Measurements from ENCODE around the gene EXOC6B.
A peak's percentile ranks its signal among the peaks of the same experiment; 100 is the strongest.

The EXOC6B gene

DNA sequence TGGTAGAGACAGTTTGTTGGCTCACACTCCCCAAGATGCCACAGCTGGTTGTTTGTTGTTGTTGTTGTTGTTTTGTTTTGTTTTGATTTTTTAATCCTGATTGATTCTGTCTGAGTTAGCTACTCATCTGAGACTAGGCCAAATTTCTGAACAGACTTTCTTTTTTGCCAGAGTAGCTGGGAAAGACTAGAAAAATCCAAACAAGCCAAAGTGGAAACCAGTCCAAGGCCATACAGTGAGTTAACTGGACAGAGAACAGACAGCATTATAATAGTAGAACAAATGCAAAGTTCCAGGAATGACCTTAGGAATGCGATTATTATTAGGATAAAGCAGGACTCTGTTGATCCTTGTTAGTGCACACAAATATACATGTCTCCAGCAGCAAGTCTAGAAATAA lies 634.4 kb downstream of the EXOC6B start:
- Histone ChIP-seq H3K9me3 (ENCODE audit: control insufficient read depth, insufficient read depth, low read length) (no peaks in the 10 kb centered on the region), H3K27me3 (ENCODE audit: control insufficient read depth, insufficient read depth, low read length) (no peaks in the 10 kb centered on the region), H3K9ac (ENCODE audit: low read depth, low read length) (no peak overlapping the region), H3K4me3 (ENCODE audit: low read depth, low read length) (no peak overlapping the region), H3K27ac (ENCODE audit: low read depth, low read length) (no peak overlapping the region), H3K36me3 (ENCODE audit: control insufficient read depth, insufficient read depth, low read length) (no peaks in the 10 kb centered on the region), H3K4me1 (ENCODE audit: control insufficient read depth, insufficient read depth, low read length) (no peaks in the 10 kb centered on the region)

- Histone ChIP-seq H3K9me3 (ENCODE audit: control insufficient read depth, insufficient read depth, low read length) (no peaks in the 10 kb centered on the region), H3K27ac (ENCODE audit: low read depth, low read length) (no peak overlapping the region), H3K9ac (ENCODE audit: low read depth, low read length) (no peak overlapping the region), H3K4me3 (ENCODE audit: low read depth, low read length) (no peak overlapping the region), H3K27me3 (ENCODE audit: control insufficient read depth, insufficient read depth, low read length) (no peaks in the 10 kb centered on the region), H3K4me1 (ENCODE audit: control insufficient read depth, insufficient read depth, low read length) (no peaks in the 10 kb centered on the region), H3K36me3 (ENCODE audit: control insufficient read depth, insufficient read depth, low read length) (no peaks in the 10 kb centered on the region)
These were observed 640.6 kb downstream of the EXOC6B start for GRCh38 chr2:72185206-72185605.

- Histone ChIP-seq H3K9ac (ENCODE audit: low read depth, low read length) (no peak overlapping the region), H3K9me3 (ENCODE audit: control insufficient read depth, insufficient read depth, low read length) (no peaks in the 10 kb centered on the region), H3K4me3 (ENCODE audit: low read depth, low read length) (no peak overlapping the region), H3K27ac (ENCODE audit: low read depth, low read length) (no peak overlapping the region), H3K27me3 (ENCODE audit: control insufficient read depth, insufficient read depth, low read length) (no peaks in the 10 kb centered on the region), H3K4me1 (ENCODE audit: control insufficient read depth, insufficient read depth, low read length) (no peaks in the 10 kb centered on the region), H3K36me3 (ENCODE audit: control insufficient read depth, insufficient read depth, low read length) (0 out of 2 replicates have a peak, but pooled peaks cover 4% of the 10 kb centered on the region)
These were observed 642.4 kb downstream of the EXOC6B start for GRCh38 chr2:72183466-72183865.

- no peak overlapping the region for H3K27ac ChIP-seq (ENCODE audit: low read depth, low read length)
These were observed 642.8 kb downstream of the EXOC6B start for GRCh38 chr2:72183016-72183415.

GRCh38 chr2:72182547-72182946 lies 643.3 kb downstream of the EXOC6B start:
- H3K27me3 ChIP-seq (ENCODE audit: control insufficient read depth, insufficient read depth, low read length) = no peaks in the 10 kb centered on the region
- H3K9me3 ChIP-seq (ENCODE audit: control insufficient read depth, insufficient read depth, low read length) = no peaks in the 10 kb centered on the region
- no peak overlapping the region for H3K4me3 ChIP-seq (ENCODE audit: low read depth, low read length)
- no peaks in the 10 kb centered on the region for H3K4me1 ChIP-seq (ENCODE audit: control insufficient read depth, insufficient read depth, low read length)
- 0 out of 2 replicates have a peak, but pooled peaks cover 11% of the 10 kb centered on the region for H3K36me3 ChIP-seq (ENCODE audit: control insufficient read depth, insufficient read depth, low read length)
- H3K9ac ChIP-seq (ENCODE audit: low read depth, low read length) = no peak overlapping the region
- no peak overlapping the region for H3K27ac ChIP-seq (ENCODE audit: low read depth, low read length)

More at GRCh38 chr2:72183016-72183415, 642.8 kb downstream of the EXOC6B start:
- no peak overlapping the region for H3K9ac ChIP-seq (ENCODE audit: low read depth, low read length)
- 0 out of 2 replicates have a peak, but pooled peaks cover 8% of the 10 kb centered on the region for H3K36me3 ChIP-seq (ENCODE audit: control insufficient read depth, insufficient read depth, low read length)
- no peaks in the 10 kb centered on the region for H3K4me1 ChIP-seq (ENCODE audit: control insufficient read depth, insufficient read depth, low read length)
- H3K4me3 ChIP-seq (ENCODE audit: low read depth, low read length) = no peak overlapping the region
- H3K9me3 ChIP-seq (ENCODE audit: control insufficient read depth, insufficient read depth, low read length) = no peaks in the 10 kb centered on the region
- no peaks in the 10 kb centered on the region for H3K27me3 ChIP-seq (ENCODE audit: control insufficient read depth, insufficient read depth, low read length)

DNA sequence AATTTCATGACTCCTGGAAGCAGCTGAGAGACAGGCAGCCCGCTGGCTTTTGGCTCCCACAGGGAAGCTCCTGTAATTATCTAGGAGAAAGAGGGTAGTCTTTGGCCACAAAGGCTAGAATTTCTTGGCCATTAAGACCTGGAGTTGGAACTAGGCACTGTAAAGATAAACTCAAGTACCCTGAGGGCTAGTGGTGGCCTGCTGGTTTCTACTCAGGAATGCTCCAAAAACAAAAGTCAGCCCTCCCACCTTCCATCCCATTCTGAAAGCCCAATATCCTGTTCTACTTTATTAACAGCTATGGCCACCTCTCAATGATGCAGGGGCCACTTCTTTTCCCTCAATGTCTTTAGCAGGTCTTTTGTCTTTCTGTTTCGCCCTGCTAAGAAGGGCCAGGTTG lies 644.2 kb downstream of the EXOC6B start:
- no peaks in the 10 kb centered on the region for H3K9me3 ChIP-seq (ENCODE audit: control insufficient read depth, insufficient read depth, low read length)
- 0 out of 2 replicates have a peak, but pooled peaks cover 15% of the 10 kb centered on the region for H3K36me3 ChIP-seq (ENCODE audit: control insufficient read depth, insufficient read depth, low read length)
- H3K27me3 ChIP-seq (ENCODE audit: control insufficient read depth, insufficient read depth, low read length) = no peaks in the 10 kb centered on the region
- H3K4me3 ChIP-seq (ENCODE audit: low read depth, low read length) = no peak overlapping the region
- H3K9ac ChIP-seq (ENCODE audit: low read depth, low read length) = no peak overlapping the region
- no peaks in the 10 kb centered on the region for H3K4me1 ChIP-seq (ENCODE audit: control insufficient read depth, insufficient read depth, low read length)
- no peak overlapping the region for H3K27ac ChIP-seq (ENCODE audit: low read depth, low read length)

DNA sequence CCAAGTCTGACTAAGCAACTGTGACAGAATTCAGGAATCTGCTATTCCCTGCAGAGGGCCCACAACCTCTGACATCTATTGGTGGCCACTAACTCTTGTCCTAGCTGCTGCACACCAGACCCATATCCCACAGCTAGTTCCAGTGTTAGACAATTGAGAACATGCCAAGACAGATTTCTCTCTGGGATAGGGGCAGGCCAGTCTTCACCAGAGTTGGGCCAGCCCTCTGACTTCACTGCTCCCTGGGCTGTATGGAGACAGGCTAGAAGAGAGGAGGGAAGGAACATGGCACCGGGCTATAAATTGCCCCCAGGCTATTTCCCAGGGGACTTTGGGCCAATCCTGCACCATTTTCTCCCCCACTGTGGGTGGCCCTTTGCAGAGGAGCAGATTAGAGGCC lies 645.5 kb downstream of the EXOC6B start:
- H3K36me3 ChIP-seq (ENCODE audit: control insufficient read depth, insufficient read depth, low read length) = 0 out of 2 replicates have a peak, but pooled peaks cover 15% of the 10 kb centered on the region
- H3K4me1 ChIP-seq (ENCODE audit: control insufficient read depth, insufficient read depth, low read length) = no peaks in the 10 kb centered on the region
- no peaks in the 10 kb centered on the region for H3K9me3 ChIP-seq (ENCODE audit: control insufficient read depth, insufficient read depth, low read length)
- H3K4me3 ChIP-seq (ENCODE audit: low read depth, low read length) = no peak overlapping the region
- no peak overlapping the region for H3K9ac ChIP-seq (ENCODE audit: low read depth, low read length)
- H3K27me3 ChIP-seq (ENCODE audit: control insufficient read depth, insufficient read depth, low read length) = no peaks in the 10 kb centered on the region
- no peak overlapping the region for H3K27ac ChIP-seq (ENCODE audit: low read depth, low read length)

DNA sequence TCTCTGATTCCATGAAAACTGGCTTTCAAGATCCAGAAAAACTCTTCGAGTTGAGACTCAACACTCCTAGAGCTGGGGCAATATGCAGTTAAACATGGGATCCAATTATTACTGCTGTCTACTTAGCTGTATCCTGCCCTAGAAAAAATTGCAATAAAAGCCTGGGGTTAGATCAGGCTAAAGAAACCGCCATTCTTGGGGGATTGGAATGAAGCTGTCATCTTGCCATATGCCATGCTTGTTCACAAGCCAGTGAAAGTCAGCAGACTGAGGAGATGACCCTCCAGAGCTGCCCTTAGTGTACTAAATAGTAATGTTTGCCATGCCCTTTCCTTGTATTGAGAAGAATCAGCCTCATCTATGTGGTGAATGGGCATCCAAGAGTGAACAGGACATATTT lies 647.3 kb downstream of the EXOC6B start:
- H3K27me3 ChIP-seq (ENCODE audit: control insufficient read depth, insufficient read depth, low read length) = no peaks in the 10 kb centered on the region
- H3K36me3 ChIP-seq (ENCODE audit: control insufficient read depth, insufficient read depth, low read length) = 0 out of 2 replicates have a peak, but pooled peaks cover 15% of the 10 kb centered on the region
- no peak overlapping the region for H3K27ac ChIP-seq (ENCODE audit: low read depth, low read length)
- no peak overlapping the region for H3K9ac ChIP-seq (ENCODE audit: low read depth, low read length)
- no peak overlapping the region for H3K4me3 ChIP-seq (ENCODE audit: low read depth, low read length)
- no peaks in the 10 kb centered on the region for H3K9me3 ChIP-seq (ENCODE audit: control insufficient read depth, insufficient read depth, low read length)
- peaks cover 9% of the 10 kb centered on the region for H3K4me1 ChIP-seq (ENCODE audit: control insufficient read depth, insufficient read depth, low read length)

DNA sequence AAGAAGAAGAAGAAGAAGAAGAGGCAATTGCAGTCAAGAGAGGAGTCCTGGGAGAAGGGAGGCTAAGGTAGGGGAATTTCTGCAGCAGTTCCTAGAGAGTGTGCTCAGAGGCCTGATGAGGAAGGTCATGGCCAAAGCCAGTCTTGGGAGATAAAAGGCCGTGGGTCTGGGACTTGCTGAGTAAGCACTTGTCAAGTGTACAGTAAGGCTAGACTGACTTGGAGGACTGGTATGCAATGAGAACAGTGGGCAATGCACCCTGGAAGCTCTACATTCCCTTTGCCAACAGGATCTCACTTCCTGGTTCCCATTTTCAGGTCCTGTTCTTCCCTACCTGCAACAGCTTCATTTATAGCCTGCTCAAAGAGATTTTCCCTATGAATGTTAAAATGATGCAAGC lies 649.6 kb downstream of the EXOC6B start:
- Histone ChIP-seq H3K27me3 (ENCODE audit: control insufficient read depth, insufficient read depth, low read length) (no peaks in the 10 kb centered on the region), H3K27ac (ENCODE audit: low read depth, low read length) (no peak overlapping the region), H3K9ac (ENCODE audit: low read depth, low read length) (no peak overlapping the region), H3K4me1 (ENCODE audit: control insufficient read depth, insufficient read depth, low read length) (peaks cover 12% of the 10 kb centered on the region), H3K36me3 (ENCODE audit: control insufficient read depth, insufficient read depth, low read length) (0 out of 2 replicates have a peak, but pooled peaks cover 15% of the 10 kb centered on the region), H3K9me3 (ENCODE audit: control insufficient read depth, insufficient read depth, low read length) (no peaks in the 10 kb centered on the region), H3K4me3 (ENCODE audit: low read depth, low read length) (no peak overlapping the region)

DNA sequence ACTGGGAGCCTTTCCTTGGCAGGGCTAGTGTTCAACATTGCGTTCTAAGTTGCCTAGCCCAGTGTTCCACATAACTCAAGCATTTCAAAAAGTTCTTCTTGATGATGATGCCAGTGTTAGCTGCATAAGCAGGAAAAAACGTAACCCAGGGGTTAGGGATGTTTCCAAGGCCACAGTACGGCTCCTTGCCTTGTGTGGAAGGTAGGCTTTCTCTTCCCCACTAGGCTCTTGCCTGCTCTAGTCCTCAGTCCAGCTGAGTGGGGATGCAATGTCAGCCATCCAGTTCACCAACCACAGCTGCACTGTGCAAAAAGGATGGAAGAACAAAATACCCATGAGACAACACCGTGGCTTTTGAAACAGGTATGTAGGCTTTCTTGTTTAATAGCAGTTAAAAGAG lies 650.2 kb downstream of the EXOC6B start:
- no peak overlapping the region for H3K4me3 ChIP-seq (ENCODE audit: low read depth, low read length)
- no peaks in the 10 kb centered on the region for H3K27me3 ChIP-seq (ENCODE audit: control insufficient read depth, insufficient read depth, low read length)
- peaks cover 12% of the 10 kb centered on the region for H3K4me1 ChIP-seq (ENCODE audit: control insufficient read depth, insufficient read depth, low read length)
- no peaks in the 10 kb centered on the region for H3K9me3 ChIP-seq (ENCODE audit: control insufficient read depth, insufficient read depth, low read length)
- no peak overlapping the region for H3K9ac ChIP-seq (ENCODE audit: low read depth, low read length)
- H3K36me3 ChIP-seq (ENCODE audit: control insufficient read depth, insufficient read depth, low read length) = 0 out of 2 replicates have a peak, but pooled peaks cover 15% of the 10 kb centered on the region
- no peak overlapping the region for H3K27ac ChIP-seq (ENCODE audit: low read depth, low read length)

- no peak overlapping the region for H3K9ac ChIP-seq (ENCODE audit: low read depth, low read length)
- H3K4me3 ChIP-seq (ENCODE audit: low read depth, low read length) = no peak overlapping the region
- H3K27me3 ChIP-seq (ENCODE audit: control insufficient read depth, insufficient read depth, low read length) = no peaks in the 10 kb centered on the region
- H3K9me3 ChIP-seq (ENCODE audit: control insufficient read depth, insufficient read depth, low read length) = no peaks in the 10 kb centered on the region
- peaks cover 12% of the 10 kb centered on the region for H3K4me1 ChIP-seq (ENCODE audit: control insufficient read depth, insufficient read depth, low read length)
- H3K27ac ChIP-seq (ENCODE audit: low read depth, low read length) = peak overlapping the region; percentile 27
- H3K36me3 ChIP-seq (ENCODE audit: control insufficient read depth, insufficient read depth, low read length) = 0 out of 2 replicates have a peak, but pooled peaks cover 14% of the 10 kb centered on the region
These were observed 652.1 kb downstream of the EXOC6B start for GRCh38 chr2:72173640-72174321.

Measured in HUES48 (cell line).